ENCODE measurements around the gene TMPRSS9. TPM values are rescaled to one million over a fixed set of nuclear protein-coding genes. Genes with fewer than 3 reads are reported as not detected.

TMPRSS9 gene
- total and polyA plus RNA-seq, 2 of the 13 experiments (the other 11 are each of a cell fraction or from before 2014, with no cell fraction given) = 2.5 to 5.2 TPM

GRCh38 chr19:2328401-2329148 is 31.5 kb upstream of the TMPRSS9 start, which contains the start of the genes LSM7 and SPPL2B (continued):
- TF ChIP-seq ZNF143 (CRISPR knock-in tag; IDR thresholded peaks at IDR 0.05) (peak; percentile 83), IRX3 (CRISPR knock-in tag; IDR thresholded peaks at IDR 0.05; ENCODE audit: borderline replicate concordance, low read depth) (peak; percentile 41; the same call in 1 of the 2 replicates), KDM5A (IDR thresholded peaks at IDR 0.05; ENCODE audit: borderline replicate concordance, low read length) (peak; percentile 82), CBFB (CRISPR knock-in tag; IDR thresholded peaks at IDR 0.05) (0 out of 2 replicates have a peak, but pooled peaks have one; percentile 28), HMG20B (CRISPR knock-in tag; conservative IDR thresholded peaks at IDR 0.05) (no peak), SOX13 (IDR thresholded peaks at IDR 0.05) (no peak), SOX13 (CRISPR knock-in tag; conservative IDR thresholded peaks at IDR 0.05 in 1 of 2, IDR thresholded peaks at IDR 0.05 in 1 of 2) (0 out of 4 replicates have a peak, but pooled peaks of 1 of the 2 experiments have one; percentile 10), GATA4 (IDR thresholded peaks at IDR 0.05; ENCODE audit: borderline replicate concordance, low read depth) (peak; percentile 19; the same call in 1 of the 2 replicates), HNRNPLL (IDR thresholded peaks at IDR 0.05; ENCODE audit: low read depth, low read length, poor library complexity, severe bottlenecking) (peak; percentile 12), ZGPAT (CRISPR knock-in tag; IDR thresholded peaks at IDR 0.05) (peak; percentile 64; the same call in 1 of the 2 replicates), ZBTB38 (CRISPR knock-in tag; IDR thresholded peaks at IDR 0.05) (peak; percentile 21; the same call in 1 of the 2 replicates), TGIF2 (CRISPR knock-in tag; IDR thresholded peaks at IDR 0.05) (peak; percentile 52; the same call in 1 of the 2 replicates), FOXJ3 (CRISPR knock-in tag; IDR thresholded peaks at IDR 0.05; ENCODE audit: borderline replicate concordance) (no peak), ZNF570 (CRISPR knock-in tag; IDR thresholded peaks at IDR 0.05; ENCODE audit: borderline replicate concordance) (no peak), ATF3 (CRISPR knock-in tag; IDR thresholded peaks at IDR 0.05) (peak; percentile 36; the same call in 1 of the 2 replicates), NR2C2 (CRISPR knock-in tag; IDR thresholded peaks at IDR 0.05; ENCODE audit: borderline replicate concordance) (peak; percentile 99), NR2F2 (IDR thresholded peaks at IDR 0.05; ENCODE audit: borderline replicate concordance, low read depth) (peak; percentile 44; the same call in 1 of the 2 replicates), ZFP91 (CRISPR knock-in tag; IDR thresholded peaks at IDR 0.05; ENCODE audit: borderline replicate concordance) (peak; percentile 77; the same call in 1 of the 2 replicates), MIER2 (CRISPR knock-in tag; IDR thresholded peaks at IDR 0.05) (no peak), ZFP41 (CRISPR knock-in tag; IDR thresholded peaks at IDR 0.05; ENCODE audit: borderline replicate concordance) (no peak), HNRNPL (IDR thresholded peaks at IDR 0.05; ENCODE audit: low read depth, low read length) (no peak), NONO (IDR thresholded peaks at IDR 0.05) (no peak), NONO (CRISPR knock-in tag; conservative IDR thresholded peaks at IDR 0.05) (peak; percentile 74; the same call in 1 of the 2 replicates), IRF1 (CRISPR knock-in tag; IDR thresholded peaks at IDR 0.05; ENCODE audit: low read depth) (no peak), RXRB (CRISPR knock-in tag; IDR thresholded peaks at IDR 0.05; ENCODE audit: borderline replicate concordance) (peak; percentile 45; the same call in 1 of the 2 replicates), ATM (IDR thresholded peaks at IDR 0.05; ENCODE audit: borderline replicate concordance) (no peak)
